Pancreas (tissue), 10 donors: ENCODE measurements around the gene CLNK. TPM values are rescaled to one million over a fixed set of nuclear protein-coding genes. Genes with fewer than 3 reads are reported as not detected.

Experiments used
- ATAC-seq, 4 donors: fragments of 200-7000 bp; cut with Tn5 transposase; one replicate each; pipeline versions ENCODE4 v1.8.0 to v1.9.1; 2020; ENCODE audit warnings: mild to moderate bottlenecking in 4 of 4, moderate library complexity in 4 of 4
- DNase-seq, 6 donors: peaks; one replicate each; pipeline ENCODE4 v3.0.0-alpha.2; 2020
- FAIRE-seq: peaks from 2 replicates; lab custom pipeline; 2012; peaks lifted over from hg19 to GRCh38; lab: Jason Lieb, UNC
- H3K27ac ChIP-seq, 4 donors: fragments of 200-600 bp; sonication (generic); 1 replicate in 3 of 4; 2 replicates in 1 of 4; pipeline versions ENCODE4 v1.5.0 to v1.8.0; 2020
- H3K27me3 ChIP-seq, 4 donors: fragments of 200-600 bp; one replicate each; pipeline ENCODE4 v1.8.0; 2021
- H3K36me3 ChIP-seq, 3 donors: fragments of 200-600 bp; sonication (generic) in 1 of 3; one replicate each; pipeline versions ENCODE4 v1.5.0 to v1.8.0; 2020 to 2021
- H3K4me1 ChIP-seq, 3 donors: fragments of 200-600 bp; one replicate each; pipeline ENCODE4 v1.8.0; 2021
- H3K4me3 ChIP-seq, 4 donors: fragments of 200-600 bp; sonication (generic) in 2 of 4; one replicate each; pipeline versions ENCODE4 v1.5.0 to v1.8.0; 2020 to 2021
- H3K9me3 ChIP-seq, 4 donors: fragments of 200-600 bp; one replicate each; pipeline ENCODE4 v1.8.0; 2021
- WGBS, 2 donors: extraction: QIAGEN DNeasy Blood & Tissue Kit; methylation state at CpG; one replicate each; pipeline ENCODE4 v1.1.7; 2013; 5-methylcytosine and 5-hydroxymethylcytosine counted together
- intact Hi-C, 3 donors: fragments of 100-400 bp; cut with DNase I; formaldehyde crosslinking; loops; one replicate each; pipeline versions ENCODE4 v1.11.1 to v1.14.2; 2022
- polyA plus RNA-seq, 2 donors: library from polyadenylated mRNA; stranded (reverse); fragments of 200-250 nt; gene quantifications; one replicate each; pipeline ENCODE4 v1.2.3, GENCODE V29; 2013
- total RNA-seq, 6 donors: library from RNA; stranded (reverse); fragmentation: NEBNext Ultra II Directional in 4 of 6; extraction: Animal tissue kit (Norgen Biotek cat#: 25700) in 4 of 6; gene quantifications; one replicate each; pipeline versions ENCODE4 v1.2.1 to v1.2.4, GENCODE V29; 2021 to 2023
- TF ChIP-seq, protein P1 (sequence below), 4 donors: fragments of 200-600 bp; sonication (generic) in 3 of 4; IDR thresholded peaks; one replicate each; pipeline versions ENCODE4 v1.5.0 to v1.8.0; 2021; ENCODE audit warnings: antibody characterized with exemption in 4 of 4
- donor health status: healthy with polysubstance abuse.
- donor health status: DM: no; HTN: no; CAD: no; lungs with moderate emphysema.
- donor health status: DM: no; HTN: no; CAD: no.
- donor health status: control.
- donor health status: control.
- donor health status: Bipolar disorder and iron deficiency.
- donor health status: DM: yes; HTN: yes; CAD: no.
- donor health status: DM: no; HTN: no; CAD: no.
- donor health status: DM: no; HTN: no; CAD: no.
- donor health status: DM: yes; HTN: yes; CAD: no.

Gene CLNK
- total and polyA plus RNA-seq, 8 donors = 0.02 to 0.19 (median 0.09) TPM; not detected in 2

DNA sequence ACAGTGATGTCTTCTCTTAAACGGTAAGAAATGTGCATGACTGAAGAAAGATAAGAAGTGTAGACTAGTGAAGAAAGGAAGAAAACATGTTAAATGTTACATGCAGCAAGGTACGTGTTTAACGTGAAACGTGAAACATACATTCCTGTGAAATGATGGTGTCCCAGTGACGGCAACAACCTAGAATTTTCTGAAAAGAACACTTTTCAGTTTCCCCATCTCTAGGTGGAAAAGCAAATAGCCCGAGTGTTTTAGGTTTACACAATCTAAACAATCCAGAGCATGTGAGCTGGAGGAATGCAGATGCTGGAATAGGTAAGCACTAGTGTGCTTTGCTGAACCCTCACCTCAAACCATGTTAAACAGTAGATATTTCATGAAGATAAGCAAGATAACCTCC is 60.7 kb downstream of the CLNK start:
- ATAC-seq (no peak), DNase-seq (no peak), FAIRE-seq (no peak)
- TF ChIP-seq, protein P1, sequence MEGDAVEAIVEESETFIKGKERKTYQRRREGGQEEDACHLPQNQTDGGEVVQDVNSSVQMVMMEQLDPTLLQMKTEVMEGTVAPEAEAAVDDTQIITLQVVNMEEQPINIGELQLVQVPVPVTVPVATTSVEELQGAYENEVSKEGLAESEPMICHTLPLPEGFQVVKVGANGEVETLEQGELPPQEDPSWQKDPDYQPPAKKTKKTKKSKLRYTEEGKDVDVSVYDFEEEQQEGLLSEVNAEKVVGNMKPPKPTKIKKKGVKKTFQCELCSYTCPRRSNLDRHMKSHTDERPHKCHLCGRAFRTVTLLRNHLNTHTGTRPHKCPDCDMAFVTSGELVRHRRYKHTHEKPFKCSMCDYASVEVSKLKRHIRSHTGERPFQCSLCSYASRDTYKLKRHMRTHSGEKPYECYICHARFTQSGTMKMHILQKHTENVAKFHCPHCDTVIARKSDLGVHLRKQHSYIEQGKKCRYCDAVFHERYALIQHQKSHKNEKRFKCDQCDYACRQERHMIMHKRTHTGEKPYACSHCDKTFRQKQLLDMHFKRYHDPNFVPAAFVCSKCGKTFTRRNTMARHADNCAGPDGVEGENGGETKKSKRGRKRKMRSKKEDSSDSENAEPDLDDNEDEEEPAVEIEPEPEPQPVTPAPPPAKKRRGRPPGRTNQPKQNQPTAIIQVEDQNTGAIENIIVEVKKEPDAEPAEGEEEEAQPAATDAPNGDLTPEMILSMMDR (IDR thresholded peaks at IDR 0.05) = no peak
- Histone ChIP-seq H3K4me3 (no peak overlapping the region), H3K36me3 (no peaks in the 10 kb centered on the region), H3K4me1 (no peaks in the 10 kb centered on the region), H3K27me3 (no peaks in the 10 kb centered on the region), H3K27ac (no peak overlapping the region), H3K9me3 (no peaks in the 10 kb centered on the region)
- WGBS, 2 donors = 47 to 52% methylated on average over 6 of the region's 6 CpGs
- intact Hi-C loops = no loop called here

DNA sequence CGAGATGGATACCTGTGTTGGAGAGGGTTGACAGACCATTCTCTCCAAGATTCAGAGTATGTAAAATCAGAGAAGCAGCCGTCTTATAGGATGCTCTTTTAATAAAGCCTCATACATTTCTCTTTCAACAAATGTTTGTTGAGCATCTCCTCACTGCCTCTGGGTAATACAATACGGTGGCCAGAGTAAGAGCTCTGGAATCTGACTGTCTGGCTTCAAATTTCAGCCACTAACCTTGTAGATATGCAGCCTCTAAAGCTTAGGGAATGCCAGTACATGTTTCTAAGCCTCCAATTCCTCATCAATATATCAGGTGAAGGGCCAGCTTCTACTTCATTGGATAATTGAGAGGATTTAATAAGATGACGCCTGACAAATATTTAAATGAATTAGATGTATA is 61.3 kb downstream of the CLNK start:
- WGBS, 2 donors = 40 to 58% methylated on average over 4 of the region's 4 CpGs
- H3K9me3 ChIP-seq = no peaks in the 10 kb centered on the region
- TF ChIP-seq, protein P1 (IDR thresholded peaks at IDR 0.05) = no peak
- no peaks in the 10 kb centered on the region for H3K4me1 ChIP-seq
- intact Hi-C loops = no loop called here
- DNase-seq (no peak), FAIRE-seq (no peak), ATAC-seq (no peak)
- no peaks in the 10 kb centered on the region for H3K27me3 ChIP-seq
- no peak overlapping the region for H3K4me3 ChIP-seq
- H3K27ac ChIP-seq = no peak overlapping the region
- H3K36me3 ChIP-seq = no peaks in the 10 kb centered on the region

DNA sequence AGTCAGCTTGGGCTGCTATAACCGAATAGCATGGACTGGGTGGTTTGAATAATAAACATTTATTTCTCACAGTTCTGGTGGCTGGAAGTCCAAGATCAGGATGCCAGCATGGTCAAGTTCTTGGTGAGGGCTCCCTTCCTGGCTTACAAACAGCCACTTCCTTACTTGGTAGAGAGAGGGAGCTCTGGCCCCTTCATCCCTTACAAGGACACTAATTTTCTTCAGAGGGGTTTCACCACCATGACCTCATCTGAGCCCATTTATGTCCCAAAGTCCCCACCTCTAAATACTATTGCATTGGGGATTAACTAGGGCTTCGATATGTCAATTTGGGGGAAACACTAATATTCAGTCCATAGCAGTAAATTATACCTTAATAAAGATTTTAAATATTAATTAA is 61.8 kb downstream of the CLNK start:
- no peak for ATAC-seq
- H3K27ac ChIP-seq = no peak overlapping the region
- DNase-seq = no peak
- no peak overlapping the region for H3K4me3 ChIP-seq
- no peaks in the 10 kb centered on the region for H3K4me1 ChIP-seq
- 59 to 77% methylated on average over 2 of the region's 2 CpGs for WGBS, 2 donors
- no peaks in the 10 kb centered on the region for H3K27me3 ChIP-seq
- TF ChIP-seq, protein P1 (IDR thresholded peaks at IDR 0.05) = no peak
- H3K36me3 ChIP-seq = no peaks in the 10 kb centered on the region
- FAIRE-seq = no peak
- intact Hi-C loops = no loop called here
- H3K9me3 ChIP-seq = no peaks in the 10 kb centered on the region

DNA sequence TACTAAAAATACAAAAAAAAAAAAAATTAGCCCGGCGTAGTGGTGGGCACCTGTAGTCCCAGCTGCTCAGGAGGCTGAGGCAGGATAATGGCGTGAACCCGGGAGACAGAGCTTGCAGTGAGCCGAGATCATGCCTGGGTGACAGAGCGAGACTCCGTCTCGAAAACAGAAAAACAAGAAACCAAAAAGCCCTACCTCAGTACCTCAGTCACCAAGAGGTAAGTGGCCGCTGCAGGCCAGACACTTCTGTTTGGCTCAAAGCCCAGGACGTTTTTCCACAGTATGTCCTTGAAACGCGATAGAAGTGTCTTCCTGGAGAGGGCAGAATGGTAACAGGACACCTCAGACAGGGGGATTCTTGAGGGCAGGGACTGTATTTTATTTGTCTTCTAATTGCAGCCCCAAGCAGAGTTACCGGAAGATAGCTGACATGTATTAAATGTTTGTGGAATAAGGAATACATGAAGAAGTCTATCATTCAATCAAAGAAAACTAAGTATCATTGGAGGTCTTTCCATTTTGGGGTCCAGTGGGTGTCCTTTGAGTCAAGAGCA is 63.6 kb downstream of the CLNK start:
- no peak for ATAC-seq

DNA sequence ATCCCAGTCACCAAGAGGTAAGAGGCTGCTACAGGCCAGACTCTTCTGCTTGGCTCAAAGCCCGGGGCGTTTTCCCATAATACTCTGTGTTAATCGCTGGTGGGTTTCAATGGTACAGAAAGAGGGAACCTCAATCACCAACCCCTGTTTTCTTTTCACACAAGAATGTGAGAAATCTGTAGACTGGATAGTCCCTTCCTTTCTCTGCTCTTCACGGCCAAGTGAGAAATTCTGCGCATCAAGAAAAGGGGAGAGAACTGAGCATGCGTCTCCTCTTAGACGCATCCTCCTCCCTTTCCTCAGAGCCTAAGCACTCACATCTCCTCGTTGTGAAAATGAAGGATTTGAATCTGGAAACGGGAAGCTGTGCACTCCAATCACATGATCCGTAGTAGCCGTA is 64.7 kb downstream of the CLNK start:
- intact Hi-C loops = no loop called here
- no peak for DNase-seq

More for the DNA sequence above, 63.6 kb downstream of the CLNK start:
- FAIRE-seq = no peak
- WGBS, 2 donors = 58 to 66% methylated on average over 13 of the region's 13 CpGs
- no peaks in the 10 kb centered on the region for H3K9me3 ChIP-seq
- TF ChIP-seq, protein P1 (IDR thresholded peaks at IDR 0.05) = no peak
- intact Hi-C loops = no loop called here
- H3K4me1 ChIP-seq = no peaks in the 10 kb centered on the region
- no peaks in the 10 kb centered on the region for H3K27me3 ChIP-seq
- H3K4me3 ChIP-seq = no peak overlapping the region
- no peaks in the 10 kb centered on the region for H3K36me3 ChIP-seq
- DNase-seq = no peak
- no peak overlapping the region for H3K27ac ChIP-seq

More for the DNA sequence above, 64.7 kb downstream of the CLNK start:
- TF ChIP-seq, protein P1 (IDR thresholded peaks at IDR 0.05) = no peak
- H3K4me1 ChIP-seq = no peaks in the 10 kb centered on the region
- ATAC-seq = no peak
- no peaks in the 10 kb centered on the region for H3K9me3 ChIP-seq
- no peak overlapping the region for H3K4me3 ChIP-seq
- no peak for FAIRE-seq
- H3K27me3 ChIP-seq = no peaks in the 10 kb centered on the region
- no peak overlapping the region for H3K27ac ChIP-seq
- H3K36me3 ChIP-seq = no peaks in the 10 kb centered on the region
- WGBS, 2 donors = 73 to 81% methylated on average over 11 of the region's 11 CpGs
